ENCODE measurements around the gene PEMT. TPM values are rescaled to one million over a fixed set of nuclear protein-coding genes. Genes with fewer than 3 reads are reported as not detected.
A peak's percentile ranks its signal among the peaks of the same experiment; 100 is the strongest.

PEMT gene
- total and polyA plus RNA-seq, 2 of the 4 experiments (the other 2 are of a cell fraction), result 23.3 to 49.5 TPM

GRCh38 chr17:17511881-17512858 is 79.3 kb downstream of the PEMT start:
- in situ Hi-C loops (cut with MboI; ENCODE audit: low sequenced_read_pairs), result no loop called here
- H3K27me3 ChIP-seq (ENCODE audit: control insufficient read depth, insufficient read depth, low read length), result peaks cover 2% of the 10 kb centered on the region; the same call in 1 of the 2 replicates
- H4K91ac ChIP-seq (ENCODE audit: insufficient read depth, low read depth, low read length), result no peak overlapping the region
- peaks cover 4% of the 10 kb centered on the region; the same call in 1 of the 2 replicates for H3K9me1 ChIP-seq (ENCODE audit: insufficient read depth, low read length)
- no peak overlapping the region for H2BK5ac ChIP-seq (ENCODE audit: low read depth, low read length, poor library complexity, severe bottlenecking)
- H3K79me1 ChIP-seq (ENCODE audit: low read depth in 1 of 2, low read length in 2 of 2), result no peaks in the 10 kb centered on the region
- H4K20me1 ChIP-seq (ENCODE audit: insufficient read depth, low read length), result peaks cover 28% of the 10 kb centered on the region
- H3K4me2 ChIP-seq (ENCODE audit: low read depth, low read length), result no peak overlapping the region
- no peak overlapping the region for H4K5ac ChIP-seq (ENCODE audit: low read depth, low read length)
- peaks cover 12% of the 10 kb centered on the region for H3K4me1 ChIP-seq (ENCODE audit: control insufficient read depth, insufficient read depth, low read length)
- WGBS, 2 experiments (ENCODE audit: extremely low coverage in 2 of 2, insufficient read length in 1 of 2), result 70% methylated on average over 12 of the region's 29 CpGs; no CpG with 5 or more reads in 1 of the 2 experiments
- no peaks in the 10 kb centered on the region for H3K36me3 ChIP-seq (ENCODE audit: control insufficient read depth, insufficient read depth, low read length)
- H3K27ac ChIP-seq (ENCODE audit: insufficient read depth, low read length), result no peak overlapping the region
- peak overlapping the region; percentile 16 for H2AK9ac ChIP-seq (replicated peaks; ENCODE audit: low read depth, low read length, poor library complexity)
- H3K18ac ChIP-seq (ENCODE audit: low read depth, low read length), result no peak overlapping the region
- no TSS peak for BruUV-seq (replicated peaks)
- H3K23ac ChIP-seq (ENCODE audit: low read depth, low read length), result no peak overlapping the region
- DNase-seq (peak; percentile 93), ATAC-seq (ENCODE audit: low read depth) (peak; percentile 98)
- dilution Hi-C loops (cut with HindIII; ENCODE audit: low sequenced_read_pairs, unreplicated experiment), result no loop called here
- POLR2A ChIA-PET (ENCODE audit: unreplicated experiment), result interaction anchor here (1.2 kb wide), 1 partner anchor 16 kb away, joined by 4 read pairs; the partner anchor contains the start of gene RASD1
- H3K9ac ChIP-seq (ENCODE audit: low read depth, low read length), result no peak overlapping the region
- 0 out of 2 replicates have a peak overlapping the region, but pooled peaks have one; percentile 27 for H3K14ac ChIP-seq (replicated peaks; ENCODE audit: low read depth, low read length)
- H4K8ac ChIP-seq (ENCODE audit: low read depth in 2 of 2, low read length in 2 of 2), result no peak overlapping the region
- no peak overlapping the region for H3K56ac ChIP-seq (ENCODE audit: extremely low read depth, insufficient read depth, low read length)
- H2BK15ac ChIP-seq (ENCODE audit: low read depth, low read length), result no peak overlapping the region
- no peak overlapping the region for H2BK120ac ChIP-seq (ENCODE audit: low read depth, low read length)
- H2BK20ac ChIP-seq (ENCODE audit: low read depth, low read length), result no peak overlapping the region
- H3K9me3 ChIP-seq (ENCODE audit: control insufficient read depth, insufficient read depth, low read length), result no peaks in the 10 kb centered on the region
- intact Hi-C loops (cut with micrococcal nuclease), result no loop called here
- CTCF ChIA-PET, result interaction anchor here (0.6 to 1.1 kb wide), 2 partner anchors 15 to 32 kb away, joined by 3 to 4 read pairs; no protein-coding TSS in a partner anchor
- H3K4ac ChIP-seq (ENCODE audit: low read depth, low read length), result no peak overlapping the region
- peak overlapping the region; percentile 76 for H2AFZ ChIP-seq (replicated peaks; ENCODE audit: low read length, poor library complexity)
- H3K4me3 ChIP-seq (ENCODE audit: insufficient read depth, low read depth, low read length), result no peak overlapping the region
- peak overlapping the region; percentile 66 for H2AK5ac ChIP-seq (ENCODE audit: low read depth, low read length)
- TF ChIP-seq MAZ (IDR thresholded peaks at IDR 0.05; ENCODE audit: borderline replicate concordance, low read depth, low read length) (peak; percentile 55; the same call in 1 of the 2 replicates), FOS (IDR thresholded peaks at IDR 0.05; ENCODE audit: low read depth, low read length) (peak; percentile 85), ELK1 (IDR thresholded peaks at IDR 0.05; ENCODE audit: borderline replicate concordance, low read depth, low read length) (no peak), RFX5 (IDR thresholded peaks at IDR 0.05; ENCODE audit: low read depth, low read length) (no peak), CHD1 (IDR thresholded peaks at IDR 0.05; ENCODE audit: low read depth, low read length) (no peak), RAD21 (IDR thresholded peaks at IDR 0.05; ENCODE audit: low read length) (0 out of 2 replicates have a peak, but pooled peaks have one; percentile 15), SMC3 (IDR thresholded peaks at IDR 0.05; ENCODE audit: low read depth, low read length) (peak; percentile 15; the same call in 1 of the 2 replicates), POLR2A (IDR thresholded peaks at IDR 0.05; ENCODE audit: low read depth, low read length) (no peak), NFE2L2 (IDR thresholded peaks at IDR 0.05; ENCODE audit: low read depth, low read length) (no peak), CEBPB (IDR thresholded peaks at IDR 0.05; ENCODE audit: low read depth, low read length) (peak; percentile 68), RCOR1 (IDR thresholded peaks at IDR 0.05; ENCODE audit: insufficient replicate concordance, low read length) (peak; percentile 91), MXI1 (IDR thresholded peaks at IDR 0.05; ENCODE audit: borderline replicate concordance, low read depth, low read length) (peak; percentile 85), BHLHE40 (IDR thresholded peaks at IDR 0.05; ENCODE audit: low read depth, low read length) (peak; percentile 99), MAFK (IDR thresholded peaks at IDR 0.05; ENCODE audit: low read depth, low read length) (no peak)
- TF ChIP-seq, protein P1, sequence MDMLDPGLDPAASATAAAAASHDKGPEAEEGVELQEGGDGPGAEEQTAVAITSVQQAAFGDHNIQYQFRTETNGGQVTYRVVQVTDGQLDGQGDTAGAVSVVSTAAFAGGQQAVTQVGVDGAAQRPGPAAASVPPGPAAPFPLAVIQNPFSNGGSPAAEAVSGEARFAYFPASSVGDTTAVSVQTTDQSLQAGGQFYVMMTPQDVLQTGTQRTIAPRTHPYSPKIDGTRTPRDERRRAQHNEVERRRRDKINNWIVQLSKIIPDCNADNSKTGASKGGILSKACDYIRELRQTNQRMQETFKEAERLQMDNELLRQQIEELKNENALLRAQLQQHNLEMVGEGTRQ (IDR thresholded peaks at IDR 0.05; ENCODE audit: low read depth, low read length), result 0 out of 2 replicates have a peak, but pooled peaks have one; percentile 26

All from IMR-90 (cell line).